Smooth muscle cell (in vitro differentiated cells): ENCODE measurements around the gene GLYATL3. TPM values are rescaled to one million over a fixed set of nuclear protein-coding genes. Genes with fewer than 3 reads are reported as not detected.

Experiments
- DNase-seq: peaks from one replicate; lab custom pipeline; 2025; ENCODE audit not compliant: unreplicated experiment; lab: John Stamatoyannopoulos, UW
- H2AFZ ChIP-seq: fragments of 200-600 bp; sonication (generic); 2 replicates; pipeline ENCODE4 v1.6.0; 2016; ENCODE audit warnings: antibody characterized with exemption, low read depth, mild to moderate bottlenecking
- H3F3A ChIP-seq: fragments of 200-600 bp; sonication (generic); 2 replicates; pipeline ENCODE4 v1.6.0; 2017; ENCODE audit warnings: antibody characterized with exemption, low read depth
- H3K27ac ChIP-seq: fragments of 200-600 bp; sonication (generic); 2 replicates; pipeline ENCODE4 v1.5.1; 2016; ENCODE audit warnings: low read depth, mild to moderate bottlenecking
- H3K27me3 ChIP-seq: fragments of 200-600 bp; sonication (generic); 2 replicates; pipeline ENCODE4 v1.6.1; 2016; ENCODE audit warnings: low read depth, mild to moderate bottlenecking
- H3K36me3 ChIP-seq: fragments of 200-600 bp; sonication (generic); 2 replicates; pipeline ENCODE4 v1.5.1; 2016; ENCODE audit warnings: low read depth
- H3K4me1 ChIP-seq: fragments of 200-600 bp; sonication (generic); 2 replicates; pipeline ENCODE4 v1.5.1; 2016; ENCODE audit warnings: low read depth
- H3K4me2 ChIP-seq: fragments of 200-600 bp; sonication (generic); 2 replicates; pipeline ENCODE4 v1.6.0; 2016; ENCODE audit warnings: mild to moderate bottlenecking
- H3K4me3 ChIP-seq: fragments of 200-600 bp; sonication (generic); 2 replicates; pipeline ENCODE4 v1.5.1; 2016; ENCODE audit warnings: mild to moderate bottlenecking
- H3K79me2 ChIP-seq: fragments of 200-600 bp; sonication (generic); 2 replicates; pipeline ENCODE4 v1.6.0; 2016; ENCODE audit warnings: low read depth, mild to moderate bottlenecking
- H3K9ac ChIP-seq: fragments of 200-600 bp; sonication (generic); 2 replicates; pipeline ENCODE4 v1.6.0; 2016; ENCODE audit warnings: low read depth
- H3K9me3 ChIP-seq: fragments of 200-600 bp; sonication (generic); replicated peaks from 2 replicates; pipeline ENCODE4 v1.5.1; 2016; ENCODE audit warnings: low read depth
- H4K20me1 ChIP-seq: fragments of 200-600 bp; sonication (generic); 2 replicates; pipeline ENCODE4 v1.6.0; 2016; ENCODE audit warnings: low read depth
- WGBS: methylation state at CpG from one replicate; pipeline ENCODE4 v1.1.7; 2016; ENCODE audit warnings: low lambda C conversion rate; 5-methylcytosine and 5-hydroxymethylcytosine counted together
- polyA plus RNA-seq: library from polyadenylated mRNA; unstranded; fragments of >200 nt; fragmentation: Nextera tagmentation; extraction: Ambion mirVana; gene quantifications from 2 replicates; pipeline ENCODE4 v1.2.1, GENCODE V29; 2016
- total RNA-seq: library from RNA; depleted of rRNA; stranded (reverse); fragments of >200 nt; gene quantifications from 2 replicates; pipeline ENCODE4 v1.2.3, GENCODE V29; 2014
- TF ChIP-seq, protein P1 (sequence below): fragments of 200-600 bp; sonication (generic); IDR thresholded peaks from 2 replicates; pipeline ENCODE4 v1.5.1; 2017; ENCODE audit warnings: borderline replicate concordance, mild to moderate bottlenecking, antibody characterized with exemption; ENCODE audit not compliant: insufficient read depth, poor library complexity, severe bottlenecking

The GLYATL3 gene
- total and polyA plus RNA-seq, 2 experiments from 2014 or later: not detected

DNA sequence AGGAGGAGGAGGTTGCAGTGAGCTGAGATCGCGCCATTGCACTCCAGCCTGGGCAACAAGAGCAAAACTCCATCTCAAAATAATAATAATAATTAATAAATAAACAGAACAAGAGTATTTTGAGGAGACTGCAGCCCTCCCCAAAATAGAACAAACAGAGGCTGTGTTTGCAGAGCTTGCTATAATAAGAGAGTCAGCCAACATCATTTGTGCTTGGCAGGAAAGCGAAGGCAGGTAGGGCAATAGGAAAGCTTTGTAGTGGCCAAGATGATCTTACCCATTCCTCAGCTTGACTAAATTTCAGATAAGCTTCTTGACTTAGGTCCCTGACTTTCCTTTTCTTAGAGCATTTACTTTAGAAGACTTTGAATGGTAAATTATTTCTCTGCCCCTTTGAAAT, 57.5 kb downstream of the GLYATL3 start:
- H3K9me3 ChIP-seq: no peaks in the 10 kb centered on the region

DNA sequence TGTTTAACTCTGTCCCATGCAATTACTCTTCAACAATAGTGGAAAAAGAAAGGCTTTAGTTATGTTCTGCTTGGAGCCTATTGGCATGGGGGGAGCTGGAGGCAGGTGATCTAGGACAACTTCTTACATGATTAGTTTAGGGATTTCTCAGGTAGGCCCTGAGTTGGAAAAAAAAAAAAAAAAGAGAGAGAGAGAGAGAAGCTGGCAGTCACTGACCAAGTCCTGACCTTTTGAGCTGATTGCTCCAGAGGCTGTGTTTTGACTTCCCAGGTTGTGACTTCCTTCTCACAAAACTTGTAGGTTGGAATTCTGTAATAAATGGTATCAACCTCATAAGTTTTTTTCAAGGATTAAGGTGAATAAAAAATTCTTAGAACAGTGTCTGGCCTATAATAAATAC, 58.5 kb downstream of the GLYATL3 start:
- no peak for DNase-seq
- Histone ChIP-seq H3K4me1 (peaks cover 24% of the 10 kb centered on the region), H3K4me2 (no peak overlapping the region), H4K20me1 (no peaks in the 10 kb centered on the region), H3K4me3 (no peak overlapping the region), H3K9me3 (no peaks in the 10 kb centered on the region), H3K79me2 (no peaks in the 10 kb centered on the region), H3K9ac (no peak overlapping the region), H3K27ac (no peak overlapping the region), H2AFZ (no peak overlapping the region), H3F3A (no peaks in the 10 kb centered on the region), H3K36me3 (no peaks in the 10 kb centered on the region), H3K27me3 (no peaks in the 10 kb centered on the region)
- TF ChIP-seq, protein P1, sequence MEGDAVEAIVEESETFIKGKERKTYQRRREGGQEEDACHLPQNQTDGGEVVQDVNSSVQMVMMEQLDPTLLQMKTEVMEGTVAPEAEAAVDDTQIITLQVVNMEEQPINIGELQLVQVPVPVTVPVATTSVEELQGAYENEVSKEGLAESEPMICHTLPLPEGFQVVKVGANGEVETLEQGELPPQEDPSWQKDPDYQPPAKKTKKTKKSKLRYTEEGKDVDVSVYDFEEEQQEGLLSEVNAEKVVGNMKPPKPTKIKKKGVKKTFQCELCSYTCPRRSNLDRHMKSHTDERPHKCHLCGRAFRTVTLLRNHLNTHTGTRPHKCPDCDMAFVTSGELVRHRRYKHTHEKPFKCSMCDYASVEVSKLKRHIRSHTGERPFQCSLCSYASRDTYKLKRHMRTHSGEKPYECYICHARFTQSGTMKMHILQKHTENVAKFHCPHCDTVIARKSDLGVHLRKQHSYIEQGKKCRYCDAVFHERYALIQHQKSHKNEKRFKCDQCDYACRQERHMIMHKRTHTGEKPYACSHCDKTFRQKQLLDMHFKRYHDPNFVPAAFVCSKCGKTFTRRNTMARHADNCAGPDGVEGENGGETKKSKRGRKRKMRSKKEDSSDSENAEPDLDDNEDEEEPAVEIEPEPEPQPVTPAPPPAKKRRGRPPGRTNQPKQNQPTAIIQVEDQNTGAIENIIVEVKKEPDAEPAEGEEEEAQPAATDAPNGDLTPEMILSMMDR: no peak

More for the DNA sequence above, 57.5 kb downstream of the GLYATL3 start:
- 93% methylated on average over 3 of the region's 3 CpGs for WGBS
- no peak overlapping the region for H3K27ac ChIP-seq
- no peak overlapping the region for H3K4me2 ChIP-seq
- no peaks in the 10 kb centered on the region for H3K79me2 ChIP-seq
- H3K27me3 ChIP-seq: peaks cover under 1% of the 10 kb centered on the region
- no peaks in the 10 kb centered on the region for H4K20me1 ChIP-seq
- H3K4me1 ChIP-seq: peaks cover 33% of the 10 kb centered on the region
- H2AFZ ChIP-seq: no peak overlapping the region
- TF ChIP-seq, protein P1: no peak
- H3K36me3 ChIP-seq: no peaks in the 10 kb centered on the region
- DNase-seq: no peak
- H3F3A ChIP-seq: no peaks in the 10 kb centered on the region
- no peak overlapping the region for H3K4me3 ChIP-seq
- no peak overlapping the region for H3K9ac ChIP-seq

DNA sequence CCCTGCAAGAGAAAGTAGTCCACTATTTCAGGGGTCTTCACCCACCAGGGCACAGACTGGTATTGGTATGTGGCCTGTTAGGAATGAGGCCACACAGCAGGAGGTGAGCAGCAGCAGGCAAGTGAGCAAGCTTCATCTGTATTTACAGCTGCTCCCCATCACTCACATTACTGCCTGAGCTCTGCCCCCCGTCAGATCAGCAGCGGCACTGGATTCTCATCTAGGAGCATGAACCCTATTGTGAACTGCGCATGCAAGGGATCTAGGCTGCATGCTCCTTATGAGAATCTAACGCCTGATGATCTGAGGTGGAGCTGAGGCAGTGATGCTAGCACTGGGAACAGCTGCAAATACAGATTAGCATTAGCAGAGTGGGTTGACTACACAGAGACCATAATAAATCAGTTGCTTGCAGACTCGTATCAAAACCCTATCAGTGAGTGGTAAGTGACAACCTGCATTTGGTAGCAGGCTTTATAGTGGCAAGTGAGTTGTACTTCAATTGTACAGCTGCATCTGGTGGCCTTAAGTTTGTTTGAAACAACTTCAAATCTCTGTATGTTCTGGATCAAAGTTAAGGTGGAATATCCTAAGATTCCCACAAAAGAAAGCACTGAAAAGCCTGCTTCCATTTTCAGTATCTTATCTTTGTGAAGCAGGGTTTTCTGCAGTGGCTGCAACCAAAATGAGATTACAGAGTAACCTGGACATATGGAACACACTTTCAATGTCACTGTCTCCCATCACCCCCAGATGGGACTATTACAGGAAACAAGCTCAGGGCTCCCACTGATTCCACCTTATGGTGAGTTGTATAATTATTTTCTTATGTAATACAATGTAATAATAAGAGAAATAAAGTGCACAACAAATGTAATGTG, 63.5 kb downstream of the GLYATL3 start:
- no peaks in the 10 kb centered on the region for H3K27me3 ChIP-seq
- H3K4me3 ChIP-seq: no peak overlapping the region
- no peaks in the 10 kb centered on the region for H3K4me1 ChIP-seq
- H3K9me3 ChIP-seq: no peaks in the 10 kb centered on the region
- no peaks in the 10 kb centered on the region for H4K20me1 ChIP-seq
- H3K9ac ChIP-seq: no peak overlapping the region
- H3K4me2 ChIP-seq: no peak overlapping the region
- no peaks in the 10 kb centered on the region for H3K36me3 ChIP-seq
- no peaks in the 10 kb centered on the region for H3K79me2 ChIP-seq
- 80% methylated on average over 5 of the region's 5 CpGs for WGBS
- no peak overlapping the region for H2AFZ ChIP-seq
- H3F3A ChIP-seq: no peaks in the 10 kb centered on the region
- TF ChIP-seq, protein P1: no peak
- no peak overlapping the region for H3K27ac ChIP-seq
- no peak for DNase-seq

DNA sequence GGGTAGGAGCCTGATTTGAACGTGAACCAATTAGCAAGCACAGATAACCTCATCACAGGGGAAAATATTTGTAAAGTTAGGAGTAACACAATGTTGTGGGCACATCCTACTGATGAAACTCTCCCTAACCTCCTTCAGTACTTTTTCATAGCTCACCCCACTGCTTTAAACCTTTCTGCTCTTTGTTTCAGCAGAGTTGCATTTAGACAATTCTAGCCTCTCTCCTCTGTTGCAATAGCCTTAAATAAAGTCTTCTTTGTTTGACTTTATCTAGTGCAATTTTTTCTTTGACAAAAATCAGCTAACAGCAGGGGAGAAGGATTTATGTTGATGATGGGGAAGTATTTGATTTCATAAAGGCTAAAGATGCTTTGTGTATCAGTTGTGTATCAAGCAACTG, 64.8 kb downstream of the GLYATL3 start:
- WGBS: 88% methylated on average over 1 of the region's 1 CpG
- H3K4me2 ChIP-seq: no peak overlapping the region
- H3K27me3 ChIP-seq: no peaks in the 10 kb centered on the region
- H4K20me1 ChIP-seq: no peaks in the 10 kb centered on the region
- TF ChIP-seq, protein P1: no peak
- no peak overlapping the region for H3K4me3 ChIP-seq
- no peaks in the 10 kb centered on the region for H3K79me2 ChIP-seq
- H2AFZ ChIP-seq: no peak overlapping the region
- H3K9me3 ChIP-seq: no peaks in the 10 kb centered on the region
- no peak overlapping the region for H3K27ac ChIP-seq
- no peaks in the 10 kb centered on the region for H3K36me3 ChIP-seq
- no peaks in the 10 kb centered on the region for H3K4me1 ChIP-seq
- no peak overlapping the region for H3K9ac ChIP-seq
- H3F3A ChIP-seq: no peaks in the 10 kb centered on the region
- no peak for DNase-seq
